ENCODE results near the gene RALY. TPM values are rescaled to one million over a fixed set of nuclear protein-coding genes. Genes with fewer than 3 reads are reported as not detected.
"Not testable (repeated sequence)": the region's sequence is repeated elsewhere in the genome, so short reads cannot be mapped to it uniquely, and the experiment has no call there.

RALY gene
- total and polyA plus RNA-seq, 2 of the 4 experiments (the other 2 are of a cell fraction) = 46.2 to 115 TPM

GRCh38 chr20:34132491-34132890 lies 138.8 kb downstream of the RALY start:
- H2AK5ac ChIP-seq (ENCODE audit: low read depth, low read length); H2AK9ac ChIP-seq (replicated peaks; ENCODE audit: low read depth, low read length, poor library complexity); POLR2A ChIA-PET (ENCODE audit: unreplicated experiment); H3K18ac ChIP-seq (ENCODE audit: low read depth, low read length); H3K4me2 ChIP-seq (ENCODE audit: low read depth, low read length); H4K5ac ChIP-seq (ENCODE audit: low read depth, low read length); H3K27ac ChIP-seq (ENCODE audit: insufficient read depth, low read length); H2BK5ac ChIP-seq (ENCODE audit: low read depth, low read length, poor library complexity, severe bottlenecking); H3K56ac ChIP-seq (ENCODE audit: extremely low read depth, insufficient read depth, low read length); H2AFZ ChIP-seq (replicated peaks; ENCODE audit: low read length, poor library complexity); dilution Hi-C loops (cut with HindIII; ENCODE audit: low sequenced_read_pairs, unreplicated experiment); BruUV-seq (replicated peaks); H2BK15ac ChIP-seq (ENCODE audit: low read depth, low read length); H3K23ac ChIP-seq (ENCODE audit: low read depth, low read length); H2BK20ac ChIP-seq (ENCODE audit: low read depth, low read length); H3K4me1 ChIP-seq (ENCODE audit: control insufficient read depth, insufficient read depth, low read length); H3K9me1 ChIP-seq (ENCODE audit: insufficient read depth, low read length); H3K79me1 ChIP-seq (ENCODE audit: low read depth in 1 of 2, low read length in 2 of 2); H3K14ac ChIP-seq (replicated peaks; ENCODE audit: low read depth, low read length); H3K9me3 ChIP-seq (ENCODE audit: control insufficient read depth, insufficient read depth, low read length); H4K91ac ChIP-seq (ENCODE audit: insufficient read depth, low read depth, low read length); ATAC-seq (ENCODE audit: low read depth); H4K20me1 ChIP-seq (ENCODE audit: insufficient read depth, low read length); H3K36me3 ChIP-seq (ENCODE audit: control insufficient read depth, insufficient read depth, low read length); CTCF ChIA-PET; H4K8ac ChIP-seq (ENCODE audit: low read depth in 2 of 2, low read length in 2 of 2); H3K4me3 ChIP-seq (ENCODE audit: insufficient read depth, low read depth, low read length); H3K27me3 ChIP-seq (ENCODE audit: control insufficient read depth, insufficient read depth, low read length); H2BK120ac ChIP-seq (ENCODE audit: low read depth, low read length); H3K9ac ChIP-seq (ENCODE audit: low read depth, low read length); H3K4ac ChIP-seq (ENCODE audit: low read depth, low read length); DNase-seq; intact Hi-C loops (cut with micrococcal nuclease): not testable (repeated sequence)
- no CpG with 5 or more reads among the region's 26 CpGs for WGBS, 2 experiments (ENCODE audit: extremely low coverage in 2 of 2, insufficient read length in 1 of 2)
- in situ Hi-C loops (cut with MboI; ENCODE audit: low sequenced_read_pairs) = loop anchor here (10.0 kb wide), 1 partner anchor 268 kb away; no protein-coding TSS in a partner anchor

- H3K14ac ChIP-seq (replicated peaks; ENCODE audit: low read depth, low read length); BruUV-seq (replicated peaks); DNase-seq; H3K27me3 ChIP-seq (ENCODE audit: control insufficient read depth, insufficient read depth, low read length); H2BK15ac ChIP-seq (ENCODE audit: low read depth, low read length); H3K4me1 ChIP-seq (ENCODE audit: control insufficient read depth, insufficient read depth, low read length); H2AK5ac ChIP-seq (ENCODE audit: low read depth, low read length); H2AK9ac ChIP-seq (replicated peaks; ENCODE audit: low read depth, low read length, poor library complexity); ATAC-seq (ENCODE audit: low read depth); POLR2A ChIA-PET (ENCODE audit: unreplicated experiment); H3K9me3 ChIP-seq (ENCODE audit: control insufficient read depth, insufficient read depth, low read length); H2BK5ac ChIP-seq (ENCODE audit: low read depth, low read length, poor library complexity, severe bottlenecking); H3K4me3 ChIP-seq (ENCODE audit: insufficient read depth, low read depth, low read length); H4K5ac ChIP-seq (ENCODE audit: low read depth, low read length); H4K20me1 ChIP-seq (ENCODE audit: insufficient read depth, low read length); CTCF ChIA-PET; H3K4me2 ChIP-seq (ENCODE audit: low read depth, low read length); H3K9ac ChIP-seq (ENCODE audit: low read depth, low read length); H3K4ac ChIP-seq (ENCODE audit: low read depth, low read length); H2BK20ac ChIP-seq (ENCODE audit: low read depth, low read length); H4K8ac ChIP-seq (ENCODE audit: low read depth in 2 of 2, low read length in 2 of 2); H3K36me3 ChIP-seq (ENCODE audit: control insufficient read depth, insufficient read depth, low read length); H3K18ac ChIP-seq (ENCODE audit: low read depth, low read length); H3K27ac ChIP-seq (ENCODE audit: insufficient read depth, low read length); H3K23ac ChIP-seq (ENCODE audit: low read depth, low read length); H3K79me1 ChIP-seq (ENCODE audit: low read depth in 1 of 2, low read length in 2 of 2); H2BK120ac ChIP-seq (ENCODE audit: low read depth, low read length); dilution Hi-C loops (cut with HindIII; ENCODE audit: low sequenced_read_pairs, unreplicated experiment); H3K9me1 ChIP-seq (ENCODE audit: insufficient read depth, low read length); H3K56ac ChIP-seq (ENCODE audit: extremely low read depth, insufficient read depth, low read length); intact Hi-C loops (cut with micrococcal nuclease); H4K91ac ChIP-seq (ENCODE audit: insufficient read depth, low read depth, low read length); H2AFZ ChIP-seq (replicated peaks; ENCODE audit: low read length, poor library complexity): not testable (repeated sequence)
- WGBS, 2 experiments (ENCODE audit: extremely low coverage in 2 of 2, insufficient read length in 1 of 2) = 93% methylated on average over 8 of the region's 21 CpGs; no CpG with 5 or more reads in 1 of the 2 experiments
- in situ Hi-C loops (cut with MboI; ENCODE audit: low sequenced_read_pairs) = loop anchor here (10.0 kb wide), 1 partner anchor 268 kb away; no protein-coding TSS in a partner anchor
These were observed 139.2 kb downstream of the RALY start for GRCh38 chr20:34132943-34133342.

Measured in IMR-90 (cell line).